SKM-1 (cell line): ENCODE measurements around the gene LEF1.

ENCODE experiments used
- DNase-seq: peaks from one replicate; lab custom pipeline; 2025; ENCODE audit not compliant: unreplicated experiment; lab: John Stamatoyannopoulos, UW

Gene LEF1

GRCh38 chr4:108003982-108004515, 164.7 kb downstream of the LEF1 start:
- no peak for DNase-seq

GRCh38 chr4:108001540-108002135, 167.1 kb downstream of the LEF1 start:
- no peak for DNase-seq

- DNase-seq, result peak; percentile 44
These were observed 168.7 kb downstream of the LEF1 start for GRCh38 chr4:107999932-108000539.

- no peak for DNase-seq
These were observed 170.9 kb downstream of the LEF1 start for GRCh38 chr4:107997794-107998193.
